ENCODE data around the gene REC8.
"Not testable (repeated sequence)": the region's sequence is repeated elsewhere in the genome, so short reads cannot be mapped to it uniquely, and the experiment has no call there.

Gene REC8

DNA sequence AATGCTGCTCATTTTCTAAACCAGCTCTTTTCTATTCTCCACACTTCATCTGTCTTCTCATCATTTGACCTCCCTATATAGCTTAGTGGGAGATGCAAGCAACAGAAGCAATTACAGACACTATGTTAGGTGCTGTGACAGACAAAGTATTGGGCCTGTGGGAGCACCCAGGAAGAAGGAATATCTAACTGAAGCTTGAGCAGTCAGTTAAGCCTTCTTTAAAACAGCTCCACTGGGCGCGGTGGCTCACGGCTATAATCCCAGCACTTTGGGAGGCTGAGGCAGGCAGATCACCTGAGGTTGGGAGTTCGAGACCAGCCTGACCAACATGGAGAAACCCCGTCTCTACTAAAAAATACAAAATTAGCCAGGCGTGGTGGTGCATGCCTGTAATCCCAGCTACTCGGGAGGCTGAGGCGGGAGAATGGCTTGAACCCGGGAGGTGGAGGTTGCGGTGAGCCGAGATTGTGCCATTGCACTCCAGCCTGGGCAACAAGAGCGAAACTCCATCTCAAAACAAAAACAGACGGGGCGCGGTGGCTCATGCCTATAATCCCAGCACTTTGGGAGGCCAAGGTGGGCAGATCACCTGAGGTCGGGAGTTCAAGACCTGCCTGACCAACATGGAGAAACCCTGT, 31.5 kb downstream of the REC8 start:
- DNase-seq (ENCODE audit: low read depth, low spot score) = not testable (repeated sequence)

DNA sequence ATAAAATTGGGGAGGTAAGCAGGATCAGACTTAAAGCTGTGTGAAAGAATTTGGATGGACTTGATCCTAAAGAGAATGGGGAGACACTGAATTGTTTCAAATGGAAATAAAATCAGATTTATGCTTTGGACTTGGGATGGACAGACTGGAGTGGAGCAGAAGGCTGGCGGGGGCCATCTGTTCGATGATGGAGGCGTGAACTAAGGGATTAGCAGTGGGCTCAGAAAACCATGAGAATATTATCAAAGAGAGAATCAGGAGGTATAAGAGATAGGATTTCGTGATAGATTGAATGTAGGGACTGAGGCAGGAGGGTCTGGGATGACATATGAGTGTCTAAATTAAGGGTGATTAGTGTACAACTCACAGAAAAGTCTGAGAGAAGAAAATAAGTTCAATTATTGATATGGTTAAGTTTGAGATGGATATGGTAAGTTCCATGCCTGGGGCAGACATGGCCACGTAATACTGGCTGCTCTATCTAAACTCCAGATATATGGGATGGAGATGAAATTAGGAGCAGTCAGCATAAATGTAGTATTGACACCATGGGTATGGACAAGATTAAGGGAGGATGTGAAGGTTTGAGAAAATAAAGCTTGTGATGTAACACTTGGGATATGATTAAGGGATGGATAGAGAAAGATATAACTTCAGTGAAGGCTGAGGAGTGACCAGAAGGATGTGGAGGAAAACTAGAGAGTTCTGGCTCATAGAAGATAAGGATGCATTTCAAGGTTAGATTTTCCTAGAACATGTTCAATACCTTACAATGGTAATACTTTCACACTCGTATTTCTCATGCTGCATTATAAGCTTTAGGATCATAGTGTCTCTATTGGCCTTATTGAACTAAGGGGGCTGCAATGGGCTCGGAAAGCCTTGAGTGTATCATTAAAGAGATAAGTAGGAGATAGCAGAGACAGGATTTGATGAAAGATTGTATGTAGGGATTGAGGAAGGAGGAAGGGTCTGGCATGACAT, 32.6 kb downstream of the REC8 start:
- no peak for DNase-seq (ENCODE audit: low read depth, low spot score)

GRCh38 chr14:24206260-24207103, 34.6 kb downstream of the REC8 start:
- no peak for DNase-seq (ENCODE audit: low read depth, low spot score)

GRCh38 chr14:24207104-24207551, 35.2 kb downstream of the REC8 start:
- DNase-seq (ENCODE audit: low read depth, low spot score) = no peak

GRCh38 chr14:24207625-24208024, 35.7 kb downstream of the REC8 start:
- DNase-seq (ENCODE audit: low read depth, low spot score) = no peak

DNA sequence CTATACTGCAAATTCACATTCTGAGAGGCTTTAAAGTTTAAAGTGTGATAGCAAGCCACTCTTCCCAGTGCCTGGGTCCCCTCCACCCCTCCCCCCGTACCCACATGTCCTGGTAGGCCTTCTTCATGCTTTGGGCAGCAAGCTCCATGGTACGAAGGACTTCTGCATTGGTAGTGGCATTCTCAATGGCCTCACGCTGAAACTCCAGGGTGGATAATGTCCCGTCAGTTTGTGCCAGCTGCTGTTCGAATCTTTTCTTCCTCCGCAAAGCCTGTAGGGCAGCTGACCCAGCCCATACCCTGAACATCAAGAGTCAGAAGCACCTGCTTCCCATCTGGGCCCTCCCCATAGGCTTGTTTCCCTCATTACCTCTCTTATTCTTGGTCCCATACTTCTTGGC, 39.4 kb downstream of the REC8 start:
- no peak for DNase-seq (ENCODE audit: low read depth, low spot score)

GRCh38 chr14:24212924-24213865, 41.3 kb downstream of the REC8 start, which contains the start of gene CHMP4A:
CHMP4A (minus strand) TSS chr14:24213488; CDS start chr14:24213439, 49 bp downstream.
- peak; percentile 99 for DNase-seq (ENCODE audit: low read depth, low spot score)

DNA sequence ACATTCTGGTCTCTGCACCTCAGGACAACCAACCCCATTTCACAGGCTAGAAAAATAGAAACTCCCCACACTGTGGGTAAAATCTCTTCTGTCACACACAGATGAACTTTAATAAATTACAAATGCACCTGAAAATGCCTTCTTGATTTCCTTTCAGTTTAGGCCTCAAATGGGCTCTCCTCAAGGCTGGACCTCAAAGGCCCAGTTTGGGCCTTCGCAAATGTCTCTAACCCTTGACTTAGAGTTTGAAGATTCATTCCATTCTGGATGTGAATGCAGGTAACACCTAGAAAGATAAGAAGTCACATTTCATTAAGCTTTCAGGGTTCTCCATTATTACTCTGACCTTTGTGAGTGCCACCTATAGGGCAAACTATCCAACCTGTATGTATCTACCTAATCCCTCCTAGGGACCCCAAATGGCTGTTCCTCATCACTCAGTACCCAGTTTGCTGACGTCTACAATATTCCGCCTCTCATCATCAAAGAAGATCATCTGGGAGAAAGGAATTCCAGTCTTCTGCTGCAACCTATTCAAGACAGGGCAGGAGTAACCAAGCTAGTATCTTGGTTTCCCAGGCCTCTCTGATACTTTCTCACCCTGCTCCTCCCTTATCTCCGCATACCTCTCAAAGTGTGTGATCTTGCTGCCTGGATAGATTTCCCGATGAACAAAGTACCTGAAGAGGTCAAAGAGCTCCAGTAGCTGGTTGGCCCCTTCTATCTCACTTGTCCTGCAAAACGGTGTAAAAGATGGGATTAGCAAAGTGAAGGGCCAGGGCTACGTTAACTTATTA, 42.2 kb downstream of the REC8 start:
- DNase-seq (ENCODE audit: low read depth, low spot score) = no peak

DNA sequence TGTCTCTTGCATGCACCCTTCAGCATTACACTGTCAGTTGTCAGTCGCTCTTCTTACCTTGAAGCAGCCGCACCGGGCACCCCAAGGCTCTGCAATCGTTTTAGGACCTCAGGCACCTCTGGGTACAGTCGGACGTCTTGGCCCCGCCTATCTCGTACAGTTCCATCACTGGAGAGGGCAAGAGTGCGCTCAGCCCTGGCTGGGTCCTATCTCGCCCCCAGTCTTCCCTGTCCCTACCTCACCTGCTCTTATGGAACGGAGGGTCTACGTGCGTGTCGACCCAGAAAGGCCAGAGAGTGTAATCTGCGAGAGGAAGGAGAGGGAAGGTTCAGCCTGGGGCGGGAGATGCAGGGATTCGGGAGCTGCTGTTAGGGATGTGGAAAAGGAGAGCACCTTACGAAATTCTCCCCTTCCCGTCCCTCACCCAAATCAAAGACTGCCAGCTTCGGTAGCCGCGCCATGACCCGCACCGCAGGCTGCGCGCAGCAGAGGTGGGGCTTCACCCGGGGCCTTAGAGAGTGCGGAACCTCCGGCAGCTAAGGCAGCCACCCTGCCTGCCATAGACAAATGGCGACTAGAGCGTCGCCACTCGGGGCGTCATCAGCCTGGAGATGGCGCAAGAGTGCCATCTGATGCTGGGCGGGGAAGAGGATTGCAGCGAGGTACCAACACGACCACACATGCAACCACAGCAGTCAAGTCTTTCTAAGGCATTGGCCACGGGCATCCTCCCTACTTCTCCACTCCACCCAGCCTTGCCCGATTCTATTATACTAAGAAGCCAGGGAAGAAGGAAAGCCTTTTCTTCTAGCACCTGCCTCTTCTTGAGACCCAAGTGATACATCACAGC, 43.8 kb downstream of the REC8 start, which contains the start of gene MDP1:
MDP1 (minus strand) TSS at position 572 of the 850 bp plus-strand sequence; CDS start at position 461, 111 bp downstream.
- peak; percentile 91 for DNase-seq (ENCODE audit: low read depth, low spot score)

DNA sequence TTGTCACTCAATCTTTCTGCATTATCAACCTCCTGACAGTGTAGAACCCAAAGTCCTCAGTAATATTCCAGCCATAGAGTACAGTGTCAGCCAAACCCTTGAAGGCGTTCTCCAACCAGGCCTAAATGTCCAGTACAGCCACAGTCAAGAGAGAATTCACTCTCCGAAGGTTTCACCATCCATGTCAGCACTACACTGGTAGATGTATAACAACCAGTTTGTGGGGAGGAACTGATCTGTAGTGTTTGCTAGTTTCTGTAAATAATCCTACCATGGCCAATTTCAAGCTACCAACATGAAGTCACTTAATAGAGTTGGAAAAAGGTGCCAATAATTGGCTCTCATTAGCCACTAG, 44.4 kb downstream of the REC8 start:
- DNase-seq (ENCODE audit: low read depth, low spot score) = no peak

DNA sequence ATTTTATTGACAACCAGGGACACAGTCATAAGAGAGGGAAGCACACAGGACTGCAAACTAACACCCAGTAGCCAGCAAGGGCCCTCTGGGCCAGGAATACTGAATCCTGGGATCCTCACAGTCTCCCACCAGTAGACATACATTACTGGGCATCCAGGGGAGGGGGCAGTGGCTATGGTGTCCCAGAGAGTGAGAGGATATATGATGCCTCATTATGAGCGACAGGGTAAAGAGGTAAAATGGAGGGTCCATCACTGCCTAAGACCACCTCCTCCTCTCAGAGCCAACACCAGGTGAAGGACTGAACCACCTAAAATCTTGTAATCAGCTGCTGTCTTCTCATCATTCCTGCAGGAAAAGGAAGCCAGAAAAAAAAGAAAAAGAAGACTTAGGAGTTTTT, 45.0 kb downstream of the REC8 start:
- not testable (repeated sequence) for DNase-seq (ENCODE audit: low read depth, low spot score)

DNA sequence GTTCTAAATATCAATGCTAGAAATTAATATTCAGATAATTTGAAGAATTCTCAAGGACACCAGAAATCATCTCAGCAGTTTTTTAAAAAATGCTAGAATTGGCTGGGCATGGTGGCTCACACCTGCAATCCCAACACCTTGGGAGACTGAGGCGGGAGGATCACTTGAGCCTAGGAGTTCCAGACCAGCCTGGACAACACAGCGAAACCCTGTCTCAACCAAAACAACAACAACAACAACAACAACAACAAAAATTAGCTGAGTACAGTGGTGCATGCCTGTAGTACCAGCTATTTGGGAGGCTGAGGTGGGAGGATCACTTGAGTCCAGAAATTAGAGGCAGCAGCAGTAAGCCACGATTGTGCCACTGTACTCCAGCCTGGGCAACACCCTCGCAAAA, 47.2 kb downstream of the REC8 start:
- DNase-seq (ENCODE audit: low read depth, low spot score) = no peak

- no peak for DNase-seq (ENCODE audit: low read depth, low spot score)
Measured at GRCh38 chr14:24219521-24219920, 47.6 kb downstream of the REC8 start.

GRCh38 chr14:24222987-24223386, 51.1 kb downstream of the REC8 start:
- not testable (repeated sequence) for DNase-seq (ENCODE audit: low read depth, low spot score)

DNA sequence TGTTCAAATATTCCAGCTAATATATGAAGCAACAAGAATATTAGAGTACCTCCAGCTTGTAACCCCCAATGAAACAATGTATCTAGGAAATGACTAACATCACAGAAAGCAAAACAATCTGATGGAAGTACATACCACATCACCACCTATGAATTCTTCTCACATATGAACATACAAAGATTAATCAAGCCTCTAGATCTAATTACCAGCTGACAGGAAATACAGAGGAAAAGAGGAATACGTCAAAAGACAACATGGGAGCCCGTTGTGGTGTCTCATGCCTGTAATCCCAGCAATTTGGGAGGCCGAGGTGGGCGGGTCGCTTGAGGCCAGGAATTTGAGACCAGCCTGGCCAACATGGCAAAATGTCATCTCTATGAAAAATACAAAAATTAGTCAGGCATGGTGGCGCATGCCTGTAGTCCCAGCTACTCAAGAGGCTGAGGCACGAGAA, 52.8 kb downstream of the REC8 start:
- DNase-seq (ENCODE audit: low read depth, low spot score) = no peak

GRCh38 chr14:24226473-24226872, 54.6 kb downstream of the REC8 start:
- no peak for DNase-seq (ENCODE audit: low read depth, low spot score)

- no peak for DNase-seq (ENCODE audit: low read depth, low spot score)
Measured at GRCh38 chr14:24228902-24229301, 57.0 kb downstream of the REC8 start.

Data from ELF-1 (cell line).